Neural progenitor cell (in vitro differentiated cells): ENCODE measurements around the gene PLCH2. TPM values are rescaled to one million over a fixed set of nuclear protein-coding genes. Genes with fewer than 3 reads are reported as not detected.
A peak's percentile ranks its signal among the peaks of the same experiment; 100 is the strongest.

ENCODE experiments used
- DNase-seq: peaks from one replicate; pipeline ENCODE4 v3.0.0-alpha.2; 2016; ENCODE audit warnings: low spot score
- H2AFZ ChIP-seq: fragments of 200-600 bp; sonication (generic); replicated peaks from 2 replicates; pipeline ENCODE4 v1.6.1; 2016; ENCODE audit warnings: antibody characterized with exemption
- H3F3A ChIP-seq: fragments of 200-600 bp; sonication (generic); 2 replicates; pipeline ENCODE4 v1.6.1; 2016; ENCODE audit warnings: antibody characterized with exemption, low read depth
- H3K27ac ChIP-seq: fragments of 200-600 bp; sonication (generic); 2 replicates; pipeline ENCODE4 v1.5.1; 2016; ENCODE audit warnings: mild to moderate bottlenecking
- H3K27me3 ChIP-seq: fragments of 200-600 bp; sonication (generic); 2 replicates; pipeline ENCODE4 v1.6.1; 2016; ENCODE audit warnings: mild to moderate bottlenecking, moderate library complexity
- H3K36me3 ChIP-seq: fragments of 200-600 bp; sonication (generic); 2 replicates; pipeline ENCODE4 v1.5.1; 2016
- H3K4me1 ChIP-seq: fragments of 200-600 bp; sonication (generic); 2 replicates; pipeline ENCODE4 v1.6.1; 2016; ENCODE audit warnings: mixed run types
- H3K4me2 ChIP-seq: fragments of 200-600 bp; sonication (generic); 2 replicates; pipeline ENCODE4 v1.6.1; 2016
- H3K4me3 ChIP-seq: fragments of 200-600 bp; sonication (generic); 2 replicates; pipeline ENCODE4 v1.5.1; 2016
- H3K79me2 ChIP-seq: fragments of 200-600 bp; sonication (generic); 2 replicates; pipeline ENCODE4 v1.6.1; 2016; ENCODE audit warnings: low read depth
- H3K9ac ChIP-seq: fragments of 200-600 bp; sonication (generic); 2 replicates; pipeline ENCODE4 v1.6.1; 2016
- H3K9me3 ChIP-seq: fragments of 200-600 bp; sonication (generic); 2 replicates; pipeline ENCODE4 v1.5.1; 2016; ENCODE audit warnings: low read depth
- H4K20me1 ChIP-seq: fragments of 200-600 bp; sonication (generic); 2 replicates; pipeline ENCODE4 v1.6.1; 2016; ENCODE audit warnings: low read depth
- H3K27ac Mint-ChIP-seq: 3 replicates; pipeline ENCODE4 v1.8.0; 2021; ENCODE audit warnings: mixed read lengths
- H3K27me3 Mint-ChIP-seq: 2 replicates; pipeline ENCODE4 v1.8.0; 2022; ENCODE audit warnings: low read depth, mild to moderate bottlenecking, inconsistent platforms, moderate library complexity, mixed read lengths; ENCODE audit not compliant: insufficient read depth
- H3K36me3 Mint-ChIP-seq: 3 replicates; pipeline ENCODE4 v1.8.0; 2021; ENCODE audit warnings: mixed read lengths
- H3K4me1 Mint-ChIP-seq: 3 replicates; pipeline ENCODE4 v1.8.0; 2021; ENCODE audit warnings: mixed read lengths
- H3K4me3 Mint-ChIP-seq: 3 replicates; pipeline ENCODE4 v1.8.0; 2021; ENCODE audit warnings: mild to moderate bottlenecking, moderate library complexity, mixed read lengths
- H3K9me3 Mint-ChIP-seq: 3 replicates; pipeline ENCODE4 v1.8.0; 2020; ENCODE audit warnings: mixed read lengths
- EZH2 ChIP-seq: fragments of 200-600 bp; sonication (generic); IDR thresholded peaks from 2 replicates; pipeline ENCODE4 v1.6.1; 2017; ENCODE audit warnings: antibody characterized with exemption, mild to moderate bottlenecking, moderate library complexity
- EZH2phosphoT487 ChIP-seq: fragments of 200-600 bp; sonication (generic); IDR thresholded peaks from 2 replicates; pipeline ENCODE4 v1.6.1; 2017; ENCODE audit warnings: antibody characterized with exemption
- total RNA-seq: library from RNA; depleted of rRNA; stranded (reverse); fragments of >200 nt; gene quantifications from 2 replicates; pipeline ENCODE4 v1.2.3, GENCODE V29; 2015; ENCODE audit warnings: low replicate concordance
- TF ChIP-seq, protein P1 (sequence below): fragments of 200-600 bp; sonication (generic); IDR thresholded peaks from 2 replicates; pipeline ENCODE4 v1.5.1; 2017; ENCODE audit warnings: antibody characterized with exemption, mild to moderate bottlenecking

Gene PLCH2
- total RNA-seq, 1 donor from 2014 or later = 0.54 TPM

DNA sequence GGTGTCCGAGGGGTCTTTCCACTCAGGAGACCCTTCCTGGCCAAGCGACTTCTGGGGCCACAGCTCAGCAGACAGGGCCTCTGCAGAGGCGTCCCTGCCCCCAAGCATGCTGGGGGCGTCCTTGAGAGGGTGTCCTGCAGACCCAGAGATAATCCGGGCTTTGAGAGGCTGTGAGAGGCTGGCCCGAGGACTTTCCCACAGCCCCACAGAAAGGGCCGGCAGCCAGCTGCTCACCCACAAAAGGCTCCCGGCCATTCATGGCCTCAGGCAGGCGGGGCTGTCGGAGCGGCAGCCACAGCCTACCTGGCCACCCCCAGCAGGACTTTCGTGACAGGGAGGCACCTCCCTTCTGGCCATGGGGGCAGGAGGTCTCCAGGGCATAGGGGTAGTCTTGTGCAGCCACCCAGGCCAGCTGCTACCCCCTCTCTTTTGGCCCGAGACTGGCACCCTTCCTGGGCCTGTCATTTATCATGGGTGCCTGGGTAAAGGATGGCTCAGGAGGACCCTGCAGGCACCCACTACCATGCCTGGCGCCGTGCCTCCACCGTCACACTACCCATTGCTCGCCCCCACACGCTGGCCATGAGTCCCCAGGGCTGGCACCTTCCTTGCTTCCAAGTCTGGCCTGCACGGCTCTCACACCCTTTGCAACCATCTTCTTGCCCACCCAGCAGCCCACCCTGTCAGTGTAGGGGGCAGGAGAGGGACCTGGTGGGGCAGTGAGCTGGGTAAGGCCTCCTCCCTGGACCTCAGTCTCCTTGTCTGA, 69.0 kb downstream of the PLCH2 start:
- peaks cover 83% of the 10 kb centered on the region for H3F3A ChIP-seq
- no peaks in the 10 kb centered on the region for H3K36me3 ChIP-seq
- TF ChIP-seq, protein P1, sequence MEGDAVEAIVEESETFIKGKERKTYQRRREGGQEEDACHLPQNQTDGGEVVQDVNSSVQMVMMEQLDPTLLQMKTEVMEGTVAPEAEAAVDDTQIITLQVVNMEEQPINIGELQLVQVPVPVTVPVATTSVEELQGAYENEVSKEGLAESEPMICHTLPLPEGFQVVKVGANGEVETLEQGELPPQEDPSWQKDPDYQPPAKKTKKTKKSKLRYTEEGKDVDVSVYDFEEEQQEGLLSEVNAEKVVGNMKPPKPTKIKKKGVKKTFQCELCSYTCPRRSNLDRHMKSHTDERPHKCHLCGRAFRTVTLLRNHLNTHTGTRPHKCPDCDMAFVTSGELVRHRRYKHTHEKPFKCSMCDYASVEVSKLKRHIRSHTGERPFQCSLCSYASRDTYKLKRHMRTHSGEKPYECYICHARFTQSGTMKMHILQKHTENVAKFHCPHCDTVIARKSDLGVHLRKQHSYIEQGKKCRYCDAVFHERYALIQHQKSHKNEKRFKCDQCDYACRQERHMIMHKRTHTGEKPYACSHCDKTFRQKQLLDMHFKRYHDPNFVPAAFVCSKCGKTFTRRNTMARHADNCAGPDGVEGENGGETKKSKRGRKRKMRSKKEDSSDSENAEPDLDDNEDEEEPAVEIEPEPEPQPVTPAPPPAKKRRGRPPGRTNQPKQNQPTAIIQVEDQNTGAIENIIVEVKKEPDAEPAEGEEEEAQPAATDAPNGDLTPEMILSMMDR = no peak
- TF ChIP-seq EZH2phosphoT487 = no peak
- no peak for TF ChIP-seq EZH2
- peak overlapping the region; percentile 34 for H3K4me3 ChIP-seq
- peak overlapping the region; percentile 95 for H3K27ac Mint-ChIP-seq
- peaks cover 49% of the 10 kb centered on the region for H3K4me1 Mint-ChIP-seq
- H4K20me1 ChIP-seq = peaks cover 13% of the 10 kb centered on the region
- H3K4me3 Mint-ChIP-seq = peak overlapping the region; percentile 71
- H2AFZ ChIP-seq = no peak overlapping the region
- no peaks in the 10 kb centered on the region for H3K79me2 ChIP-seq
- no peaks in the 10 kb centered on the region for H3K9me3 Mint-ChIP-seq
- H3K36me3 Mint-ChIP-seq = no peaks in the 10 kb centered on the region
- peak overlapping the region; percentile 99 for H3K27ac ChIP-seq
- peaks cover 2% of the 10 kb centered on the region for H3K27me3 Mint-ChIP-seq
- H3K9ac ChIP-seq = peak overlapping the region; percentile 36
- peak; percentile 95 for DNase-seq
- no peaks in the 10 kb centered on the region for H3K9me3 ChIP-seq
- H3K27me3 ChIP-seq = peaks cover 6% of the 10 kb centered on the region
- H3K4me2 ChIP-seq = peak overlapping the region; percentile 79
- H3K4me1 ChIP-seq = peaks cover 59% of the 10 kb centered on the region

DNA sequence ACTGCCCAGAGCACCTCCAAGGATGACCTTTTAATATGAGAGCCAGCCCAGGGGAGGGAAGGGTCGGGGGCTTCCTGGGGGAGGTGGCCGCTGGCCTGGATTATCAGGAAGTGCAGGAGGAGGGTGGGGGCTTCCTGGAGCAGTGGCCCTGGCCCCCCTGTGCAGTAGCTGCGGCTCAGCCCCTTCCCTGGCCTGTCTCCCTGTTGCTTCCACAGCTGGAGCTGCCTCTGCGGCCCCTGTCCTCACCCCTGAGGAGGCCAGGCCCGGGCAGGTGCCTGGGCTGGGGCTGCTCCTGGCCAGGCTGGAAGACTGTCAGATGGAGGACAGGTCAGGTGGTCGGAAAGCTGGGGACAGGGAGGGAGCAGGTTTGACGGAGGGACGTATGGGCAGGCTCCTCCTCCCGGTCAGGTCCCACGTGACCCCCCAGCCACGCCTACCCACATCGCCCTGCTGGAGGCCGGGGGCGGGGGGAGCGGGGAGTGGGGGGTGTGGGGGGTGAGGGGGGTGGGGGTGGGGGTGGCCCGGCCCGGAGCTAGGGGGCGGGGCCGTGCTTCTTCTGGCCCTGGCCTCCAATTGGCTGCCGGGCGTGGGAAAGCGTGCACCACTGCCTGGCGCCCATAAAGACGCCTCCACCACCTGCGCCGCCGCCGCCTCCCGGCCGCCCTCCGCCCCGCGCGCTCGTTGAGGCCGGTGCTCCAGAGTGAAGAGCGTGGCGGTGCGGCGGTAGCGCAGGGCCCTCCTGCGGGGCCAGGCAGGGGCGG, 69.8 kb downstream of the PLCH2 start:
- Histone ChIP-seq H3K9me3 (no peaks in the 10 kb centered on the region), H2AFZ (no peak overlapping the region), H3K4me1 (peaks cover 51% of the 10 kb centered on the region), H3K79me2 (no peaks in the 10 kb centered on the region), H3K4me2 (peak overlapping the region; percentile 92), H3K27ac (peak overlapping the region; percentile 99), H3F3A (peaks cover 75% of the 10 kb centered on the region), H3K9ac (peak overlapping the region; percentile 80), H4K20me1 (peaks cover 13% of the 10 kb centered on the region), H3K4me3 (peak overlapping the region; percentile 68), H3K27me3 (no peaks in the 10 kb centered on the region), H3K36me3 (no peaks in the 10 kb centered on the region)
- Mint-ChIP-seq H3K36me3 (no peaks in the 10 kb centered on the region), H3K9me3 (no peaks in the 10 kb centered on the region), H3K27me3 (peaks cover 2% of the 10 kb centered on the region), H3K27ac (peak overlapping the region; percentile 95), H3K4me1 (peaks cover 55% of the 10 kb centered on the region), H3K4me3 (peak overlapping the region; percentile 91)
- peak; percentile 98 for DNase-seq
- TF ChIP-seq EZH2phosphoT487 (no peak), EZH2 (no peak)
- TF ChIP-seq, protein P1 = no peak

DNA sequence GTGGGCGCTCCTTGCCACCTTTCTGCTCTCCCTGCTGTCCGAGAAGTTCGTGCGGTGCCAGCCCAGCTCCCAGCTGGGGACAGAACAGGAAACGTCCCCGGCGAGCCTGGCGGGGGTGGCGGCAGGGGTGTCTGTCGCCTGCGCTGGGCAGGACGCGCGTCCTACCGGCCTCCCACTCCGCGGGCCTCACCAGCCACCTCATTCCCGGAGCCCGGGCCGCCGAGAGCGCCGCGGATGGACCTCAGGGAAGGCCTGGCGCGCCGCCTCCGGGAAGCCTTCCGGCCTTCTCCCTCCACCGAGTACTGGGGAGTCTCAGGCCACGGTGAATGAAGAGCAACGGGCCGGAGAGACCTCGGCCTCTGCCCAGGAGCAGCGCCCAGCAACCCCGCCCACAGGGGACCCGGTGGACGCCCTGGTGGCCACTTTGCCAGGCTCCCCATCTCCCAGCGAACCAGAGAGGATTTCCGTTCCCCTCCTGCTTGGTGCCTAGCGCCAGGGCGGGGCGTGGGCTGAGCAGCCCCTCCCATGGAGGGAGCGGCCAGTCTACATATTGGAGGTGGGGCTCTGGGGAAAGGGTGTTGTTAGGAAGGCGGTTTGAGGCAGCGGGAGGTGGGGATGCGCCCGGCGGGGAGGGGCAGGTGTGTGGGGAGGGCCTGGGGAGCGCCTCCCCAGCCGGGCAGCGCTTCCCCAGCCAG, 70.6 kb downstream of the PLCH2 start:
- Histone ChIP-seq H3K36me3 (no peaks in the 10 kb centered on the region), H3K4me3 (peak overlapping the region; percentile 68), H3F3A (peaks cover 68% of the 10 kb centered on the region), H3K4me1 (peaks cover 48% of the 10 kb centered on the region), H4K20me1 (peaks cover 13% of the 10 kb centered on the region), H2AFZ (no peak overlapping the region), H3K9me3 (no peaks in the 10 kb centered on the region), H3K79me2 (no peaks in the 10 kb centered on the region), H3K4me2 (peak overlapping the region; percentile 92), H3K9ac (peak overlapping the region; percentile 80), H3K27ac (peak overlapping the region; percentile 93), H3K27me3 (no peaks in the 10 kb centered on the region)
- Mint-ChIP-seq H3K4me1 (peaks cover 54% of the 10 kb centered on the region), H3K4me3 (peak overlapping the region; percentile 91), H3K9me3 (no peaks in the 10 kb centered on the region), H3K27me3 (no peaks in the 10 kb centered on the region), H3K36me3 (no peaks in the 10 kb centered on the region), H3K27ac (peak overlapping the region; percentile 66)
- TF ChIP-seq EZH2phosphoT487 = no peak
- TF ChIP-seq EZH2 = no peak
- TF ChIP-seq, protein P1 = peak; percentile 20
- DNase-seq = peak; percentile 94
